Hepatocyte (in vitro differentiated cells): ENCODE measurements around the gene TAF5.

Experiments used
- EZH2 ChIP-seq: fragments of 200-600 bp; sonication (generic); IDR thresholded peaks from 2 replicates; pipeline ENCODE4 v1.6.1; 2016; ENCODE audit warnings: antibody characterized with exemption, mild to moderate bottlenecking, borderline replicate concordance
- EZH2phosphoT487 ChIP-seq: fragments of 200-600 bp; sonication (generic); IDR thresholded peaks from one replicate; pipeline ENCODE4 v1.6.1; 2018; ENCODE audit warnings: antibody characterized with exemption, mild to moderate bottlenecking, low read depth, moderate library complexity; ENCODE audit not compliant: unreplicated experiment, severe bottlenecking
- TF ChIP-seq, protein P1 (sequence below): fragments of 200-600 bp; sonication (generic); IDR thresholded peaks from 2 replicates; pipeline ENCODE4 v1.5.1; 2016; ENCODE audit warnings: antibody characterized with exemption, mild to moderate bottlenecking; ENCODE audit not compliant: poor library complexity

DNA sequence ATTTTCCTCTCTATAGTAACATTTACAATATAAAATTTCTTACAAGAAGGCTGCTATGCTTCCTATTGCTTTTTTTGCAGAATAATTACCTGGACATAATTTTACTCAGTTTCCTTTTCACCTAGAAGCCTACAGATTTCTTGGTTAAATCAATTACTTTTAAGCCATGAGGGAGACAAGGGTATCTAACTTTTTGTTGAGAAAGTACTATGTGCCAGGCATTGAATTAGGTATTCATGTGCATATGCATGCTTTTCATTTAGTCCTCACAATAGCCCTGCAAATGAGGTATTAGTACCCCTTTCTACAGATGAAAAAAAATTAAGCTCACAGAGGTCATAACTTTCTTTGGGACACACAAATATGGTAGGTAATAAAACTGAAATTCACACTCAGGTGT, 33.2 kb upstream of the TAF5 start:
- TF ChIP-seq, protein P1, sequence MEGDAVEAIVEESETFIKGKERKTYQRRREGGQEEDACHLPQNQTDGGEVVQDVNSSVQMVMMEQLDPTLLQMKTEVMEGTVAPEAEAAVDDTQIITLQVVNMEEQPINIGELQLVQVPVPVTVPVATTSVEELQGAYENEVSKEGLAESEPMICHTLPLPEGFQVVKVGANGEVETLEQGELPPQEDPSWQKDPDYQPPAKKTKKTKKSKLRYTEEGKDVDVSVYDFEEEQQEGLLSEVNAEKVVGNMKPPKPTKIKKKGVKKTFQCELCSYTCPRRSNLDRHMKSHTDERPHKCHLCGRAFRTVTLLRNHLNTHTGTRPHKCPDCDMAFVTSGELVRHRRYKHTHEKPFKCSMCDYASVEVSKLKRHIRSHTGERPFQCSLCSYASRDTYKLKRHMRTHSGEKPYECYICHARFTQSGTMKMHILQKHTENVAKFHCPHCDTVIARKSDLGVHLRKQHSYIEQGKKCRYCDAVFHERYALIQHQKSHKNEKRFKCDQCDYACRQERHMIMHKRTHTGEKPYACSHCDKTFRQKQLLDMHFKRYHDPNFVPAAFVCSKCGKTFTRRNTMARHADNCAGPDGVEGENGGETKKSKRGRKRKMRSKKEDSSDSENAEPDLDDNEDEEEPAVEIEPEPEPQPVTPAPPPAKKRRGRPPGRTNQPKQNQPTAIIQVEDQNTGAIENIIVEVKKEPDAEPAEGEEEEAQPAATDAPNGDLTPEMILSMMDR: no peak
- TF ChIP-seq EZH2: no peak
- TF ChIP-seq EZH2phosphoT487: no peak
